NCI-H1092 (cell line): Measurements from ENCODE around the gene C4A.
"Not testable (repeated sequence)": the region's sequence is repeated elsewhere in the genome, so short reads cannot be mapped to it uniquely, and the experiment has no call there.

ENCODE experiments used
- DNase-seq: peaks from one replicate; lab custom pipeline; 2025; lab: John Stamatoyannopoulos, UW

The C4A gene

DNA sequence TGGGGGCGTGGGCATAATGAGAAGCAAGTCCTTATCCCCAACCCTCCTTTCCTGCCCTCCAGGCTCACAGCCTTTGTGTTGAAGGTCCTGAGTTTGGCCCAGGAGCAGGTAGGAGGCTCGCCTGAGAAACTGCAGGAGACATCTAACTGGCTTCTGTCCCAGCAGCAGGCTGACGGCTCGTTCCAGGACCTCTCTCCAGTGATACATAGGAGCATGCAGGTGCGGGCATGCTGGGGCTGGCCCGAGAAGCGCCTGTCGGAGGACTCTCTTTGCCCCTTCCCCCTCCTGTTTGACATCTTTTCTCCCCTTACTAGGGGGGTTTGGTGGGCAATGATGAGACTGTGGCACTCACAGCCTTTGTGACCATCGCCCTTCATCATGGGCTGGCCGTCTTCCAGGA is 46.8 kb downstream of the C4A start:
- not testable (repeated sequence) for DNase-seq

DNA sequence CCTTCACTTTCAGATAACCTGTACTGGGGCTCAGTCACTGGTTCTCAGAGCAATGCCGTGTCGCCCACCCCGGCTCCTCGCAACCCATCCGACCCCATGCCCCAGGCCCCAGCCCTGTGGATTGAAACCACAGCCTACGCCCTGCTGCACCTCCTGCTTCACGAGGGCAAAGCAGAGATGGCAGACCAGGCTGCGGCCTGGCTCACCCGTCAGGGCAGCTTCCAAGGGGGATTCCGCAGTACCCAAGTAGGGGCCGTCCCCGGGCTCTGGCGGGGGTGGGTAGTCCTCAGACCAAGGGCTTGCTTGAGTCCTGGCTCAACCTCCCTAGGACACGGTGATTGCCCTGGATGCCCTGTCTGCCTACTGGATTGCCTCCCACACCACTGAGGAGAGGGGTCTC is 47.7 kb downstream of the C4A start:
- DNase-seq = not testable (repeated sequence)

DNA sequence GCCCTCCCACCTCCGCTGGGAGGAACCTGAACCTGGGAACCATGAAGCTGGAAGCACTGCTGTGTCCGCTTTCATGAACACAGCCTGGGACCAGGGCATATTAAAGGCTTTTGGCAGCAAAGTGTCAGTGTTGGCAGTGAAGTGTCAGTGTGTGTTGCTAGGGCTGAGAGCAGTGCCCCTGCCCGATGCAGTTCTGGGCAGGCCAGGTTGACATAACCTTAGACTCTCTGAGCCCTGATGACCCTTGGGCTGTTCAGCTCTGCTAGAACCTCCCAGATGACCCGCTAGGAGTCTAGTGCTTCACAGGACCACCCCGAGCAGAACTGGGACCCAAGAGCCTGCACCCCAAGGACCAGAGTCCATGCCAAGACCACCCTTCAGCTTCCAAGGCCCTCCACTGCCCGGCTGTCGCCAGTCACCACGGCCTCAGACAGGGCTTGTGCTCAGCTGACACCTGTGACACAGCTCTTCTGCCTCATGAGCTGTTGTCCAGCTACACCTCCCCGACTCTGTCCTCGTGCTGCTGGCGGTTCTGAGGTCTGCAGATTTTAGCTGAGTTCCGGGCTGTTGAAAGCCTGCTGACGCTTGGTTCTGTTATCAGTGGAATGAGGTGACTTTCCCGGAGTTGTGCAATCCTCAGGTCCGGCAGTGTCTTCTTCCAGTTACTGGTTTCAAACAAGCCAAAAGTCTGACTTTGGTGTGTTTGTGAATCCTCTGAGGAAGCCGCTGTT is 53.6 kb downstream of the C4A start:
- DNase-seq = not testable (repeated sequence)

DNA sequence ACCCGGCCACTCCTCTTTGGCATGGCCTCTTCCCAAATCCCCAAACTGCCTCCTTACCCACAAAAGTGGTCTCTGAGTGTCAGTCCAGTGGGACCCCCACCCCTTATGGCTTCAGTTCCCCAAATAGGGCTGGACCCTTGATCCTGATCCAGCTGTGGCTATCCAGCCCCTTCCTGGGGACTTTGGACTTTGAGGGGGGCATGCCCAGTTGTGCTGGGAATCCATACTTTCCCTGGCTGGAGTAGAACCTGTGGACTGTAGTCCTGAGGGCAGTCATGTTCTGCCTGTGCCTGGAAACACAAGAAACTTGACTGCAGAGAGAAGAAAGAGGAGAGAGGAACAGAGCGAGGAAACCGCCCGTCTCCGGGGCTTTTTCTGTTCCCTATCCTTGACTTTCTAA is 55.3 kb downstream of the C4A start:
- DNase-seq = not testable (repeated sequence)

DNA sequence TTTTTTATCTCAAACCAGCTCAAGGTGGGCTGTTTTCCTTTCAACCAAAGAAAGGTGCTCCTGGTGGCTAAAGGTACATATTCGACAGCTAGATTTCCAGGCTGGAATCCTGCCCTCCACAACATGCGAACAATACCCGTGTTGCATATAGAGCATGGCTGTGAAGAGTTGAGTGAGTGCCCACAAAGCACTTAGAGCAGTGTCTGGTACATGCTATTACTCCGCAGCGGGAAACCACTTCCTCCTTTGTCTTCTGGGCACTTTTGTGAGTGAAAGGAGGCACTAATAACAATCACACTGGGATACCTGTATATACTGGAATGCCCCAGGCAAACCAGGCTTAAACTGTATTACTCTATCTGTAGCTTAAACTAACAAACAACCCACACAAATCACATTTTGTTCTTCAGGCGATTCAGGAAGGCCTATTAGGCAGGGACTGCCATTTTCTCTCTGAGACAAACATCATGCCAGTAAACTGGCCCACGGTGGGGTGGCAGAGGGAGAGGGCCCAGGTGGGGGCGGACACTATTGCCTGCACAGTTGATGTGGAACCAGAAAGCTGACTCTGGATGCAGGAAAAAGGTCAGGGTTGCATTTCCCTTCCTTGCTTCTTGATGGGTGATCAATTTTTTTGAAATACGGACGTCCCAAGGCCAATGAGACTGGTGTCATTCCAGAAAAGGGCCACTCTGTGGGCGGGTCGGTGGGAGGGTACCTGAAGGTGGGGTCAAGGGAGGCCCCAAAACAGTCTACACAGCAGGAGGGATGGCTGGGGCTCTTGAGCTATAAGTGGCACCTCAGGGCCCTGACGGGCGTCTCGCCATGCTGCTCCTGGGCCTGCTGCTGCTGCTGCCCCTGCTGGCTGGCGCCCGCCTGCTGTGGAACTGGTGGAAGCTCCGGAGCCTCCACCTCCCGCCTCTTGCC is 56.0 kb downstream of the C4A start, which contains the start of gene CYP21A2:
CYP21A2 (plus strand) TSS at position 818 of the 927 bp plus-strand sequence; CDS start at position 826, 8 bp downstream.
- DNase-seq = not testable (repeated sequence)

DNA sequence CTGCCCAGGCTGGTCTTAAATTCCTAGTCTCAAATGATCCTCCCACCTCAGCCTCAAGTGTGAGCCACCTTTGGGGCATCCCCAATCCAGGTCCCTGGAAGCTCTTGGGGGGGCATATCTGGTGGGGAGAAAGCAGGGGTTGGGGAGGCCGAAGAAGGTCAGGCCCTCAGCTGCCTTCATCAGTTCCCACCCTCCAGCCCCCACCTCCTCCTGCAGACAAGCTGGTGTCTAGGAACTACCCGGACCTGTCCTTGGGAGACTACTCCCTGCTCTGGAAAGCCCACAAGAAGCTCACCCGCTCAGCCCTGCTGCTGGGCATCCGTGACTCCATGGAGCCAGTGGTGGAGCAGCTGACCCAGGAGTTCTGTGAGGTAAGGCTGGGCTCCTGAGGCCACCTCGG is 57.0 kb downstream of the C4A start:
- not testable (repeated sequence) for DNase-seq

DNA sequence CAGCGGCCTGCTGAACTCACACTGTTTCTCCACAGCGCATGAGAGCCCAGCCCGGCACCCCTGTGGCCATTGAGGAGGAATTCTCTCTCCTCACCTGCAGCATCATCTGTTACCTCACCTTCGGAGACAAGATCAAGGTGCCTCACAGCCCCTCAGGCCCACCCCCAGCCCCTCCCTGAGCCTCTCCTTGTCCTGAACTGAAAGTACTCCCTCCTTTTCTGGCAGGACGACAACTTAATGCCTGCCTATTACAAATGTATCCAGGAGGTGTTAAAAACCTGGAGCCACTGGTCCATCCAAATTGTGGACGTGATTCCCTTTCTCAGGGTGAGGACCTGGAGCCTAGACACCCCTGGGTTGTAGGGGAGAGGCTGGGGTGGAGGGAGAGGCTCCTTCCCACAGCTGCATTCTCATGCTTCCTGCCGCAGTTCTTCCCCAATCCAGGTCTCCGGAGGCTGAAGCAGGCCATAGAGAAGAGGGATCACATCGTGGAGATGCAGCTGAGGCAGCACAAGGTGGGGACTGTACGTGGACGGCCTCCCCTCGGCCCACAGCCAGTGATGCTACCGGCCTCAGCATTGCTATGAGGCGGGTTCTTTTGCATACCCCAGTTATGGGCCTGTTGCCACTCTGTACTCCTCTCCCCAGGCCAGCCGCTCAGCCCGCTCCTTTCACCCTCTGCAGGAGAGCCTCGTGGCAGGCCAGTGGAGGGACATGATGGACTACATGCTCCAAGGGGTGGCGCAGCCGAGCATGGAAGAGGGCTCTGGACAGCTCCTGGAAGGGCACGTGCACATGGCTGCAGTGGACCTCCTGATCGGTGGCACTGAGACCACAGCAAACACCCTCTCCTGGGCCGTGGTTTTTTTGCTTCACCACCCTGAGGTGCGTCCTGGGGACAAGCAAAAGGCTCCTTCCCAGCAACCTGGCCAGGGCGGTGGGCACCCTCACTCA is 57.7 kb downstream of the C4A start:
- not testable (repeated sequence) for DNase-seq

DNA sequence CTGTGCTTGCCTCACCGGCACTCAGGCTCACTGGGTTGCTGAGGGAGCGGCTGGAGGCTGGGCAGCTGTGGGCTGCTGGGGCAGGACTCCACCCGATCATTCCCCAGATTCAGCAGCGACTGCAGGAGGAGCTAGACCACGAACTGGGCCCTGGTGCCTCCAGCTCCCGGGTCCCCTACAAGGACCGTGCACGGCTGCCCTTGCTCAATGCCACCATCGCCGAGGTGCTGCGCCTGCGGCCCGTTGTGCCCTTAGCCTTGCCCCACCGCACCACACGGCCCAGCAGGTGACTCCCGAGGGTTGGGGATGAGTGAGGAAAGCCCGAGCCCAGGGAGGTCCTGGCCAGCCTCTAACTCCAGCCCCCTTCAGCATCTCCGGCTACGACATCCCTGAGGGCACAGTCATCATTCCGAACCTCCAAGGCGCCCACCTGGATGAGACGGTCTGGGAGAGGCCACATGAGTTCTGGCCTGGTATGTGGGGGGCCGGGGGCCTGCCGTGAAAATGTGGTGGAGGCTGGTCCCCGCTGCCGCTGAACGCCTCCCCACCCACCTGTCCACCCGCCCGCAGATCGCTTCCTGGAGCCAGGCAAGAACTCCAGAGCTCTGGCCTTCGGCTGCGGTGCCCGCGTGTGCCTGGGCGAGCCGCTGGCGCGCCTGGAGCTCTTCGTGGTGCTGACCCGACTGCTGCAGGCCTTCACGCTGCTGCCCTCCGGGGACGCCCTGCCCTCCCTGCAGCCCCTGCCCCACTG is 58.6 kb downstream of the C4A start:
- not testable (repeated sequence) for DNase-seq

DNA sequence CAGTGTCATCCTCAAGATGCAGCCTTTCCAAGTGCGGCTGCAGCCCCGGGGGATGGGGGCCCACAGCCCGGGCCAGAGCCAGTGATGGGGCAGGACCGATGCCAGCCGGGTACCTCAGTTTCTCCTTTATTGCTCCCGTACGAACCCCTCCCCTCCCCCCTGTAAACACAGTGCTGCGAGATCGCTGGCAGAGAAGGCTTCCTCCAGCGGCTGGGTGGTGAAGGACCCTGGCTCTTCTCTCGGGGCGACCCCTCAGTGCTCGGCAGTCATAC is 59.1 kb downstream of the C4A start:
- DNase-seq = not testable (repeated sequence)

DNA sequence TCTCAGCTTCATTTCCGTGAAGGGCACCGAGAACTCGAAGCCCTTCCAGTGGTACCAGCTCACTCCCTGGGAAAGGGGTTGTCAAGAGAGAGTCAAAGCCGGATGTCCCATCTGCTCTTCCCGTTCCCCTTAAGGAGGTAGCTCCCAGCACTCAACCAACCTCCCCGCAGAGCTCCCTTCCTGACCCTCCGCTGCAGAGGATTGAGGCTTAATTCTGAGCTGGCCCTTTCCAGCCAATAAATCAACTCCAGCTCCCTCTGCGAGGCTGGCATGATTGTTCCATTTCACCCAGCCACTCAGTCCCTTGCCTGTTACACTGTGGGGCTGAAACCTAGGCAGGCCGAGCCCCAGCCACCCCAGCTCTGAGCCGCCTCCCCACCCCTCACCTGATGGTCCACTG is 59.5 kb downstream of the C4A start:
- DNase-seq = not testable (repeated sequence)

DNA sequence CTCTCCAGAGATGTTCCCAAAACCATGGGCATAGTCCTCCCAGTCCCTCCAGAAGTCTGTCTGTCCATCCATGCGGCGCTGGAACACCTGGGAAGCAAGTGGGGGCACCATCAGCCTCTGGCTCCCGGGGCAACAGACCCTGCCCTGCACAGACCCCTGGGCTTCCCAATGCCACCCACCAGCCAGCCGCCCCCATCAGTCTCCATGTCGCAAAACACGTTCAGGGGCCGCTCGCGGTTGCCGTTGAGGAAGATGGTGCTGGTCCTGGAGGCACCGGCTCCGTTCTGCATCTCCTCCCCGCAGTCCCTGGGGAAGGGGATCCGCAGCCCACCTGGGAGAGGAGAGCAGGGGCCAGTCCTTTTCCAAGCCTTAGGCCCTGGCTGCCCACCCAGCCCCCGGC is 60.4 kb downstream of the C4A start:
- DNase-seq = not testable (repeated sequence)

DNA sequence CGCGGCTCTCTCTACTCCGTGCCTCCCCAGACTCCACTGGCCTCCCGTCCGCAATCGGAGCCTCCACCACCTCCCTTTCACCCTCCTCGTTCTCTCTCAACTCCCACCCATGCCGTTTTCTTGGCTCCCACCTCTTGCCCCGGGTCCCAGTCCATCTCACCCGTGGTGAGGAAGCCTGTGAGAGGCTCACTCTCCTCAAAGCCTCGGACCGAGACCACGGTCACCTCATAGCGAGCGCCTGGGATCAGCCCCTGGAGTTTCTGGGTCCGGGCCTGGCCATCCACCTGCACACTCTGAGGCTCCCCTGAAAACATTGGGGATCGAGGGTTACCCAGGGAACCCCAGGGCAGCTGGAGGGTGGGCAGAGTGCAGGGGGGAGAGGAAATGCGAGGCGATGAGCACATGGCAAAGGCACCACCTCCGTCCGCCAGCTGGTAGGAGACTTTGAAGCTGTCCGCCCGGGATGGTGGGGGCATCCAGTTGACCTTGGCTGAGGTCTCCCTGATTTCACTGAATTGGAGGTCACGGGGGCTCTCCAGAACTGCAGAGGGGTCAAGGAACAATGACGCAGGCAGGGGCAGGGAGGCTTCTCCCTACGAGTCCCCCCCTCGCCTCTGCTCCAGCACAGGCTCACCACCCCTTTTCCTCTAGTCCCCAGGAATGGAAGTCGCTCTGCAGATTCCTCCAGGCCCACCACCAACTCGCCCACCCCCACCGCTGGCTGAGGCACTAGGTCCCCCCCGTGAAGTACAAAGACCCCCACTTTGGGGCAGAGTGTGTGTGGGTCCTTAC is 61.9 kb downstream of the C4A start:
- DNase-seq = not testable (repeated sequence)

DNA sequence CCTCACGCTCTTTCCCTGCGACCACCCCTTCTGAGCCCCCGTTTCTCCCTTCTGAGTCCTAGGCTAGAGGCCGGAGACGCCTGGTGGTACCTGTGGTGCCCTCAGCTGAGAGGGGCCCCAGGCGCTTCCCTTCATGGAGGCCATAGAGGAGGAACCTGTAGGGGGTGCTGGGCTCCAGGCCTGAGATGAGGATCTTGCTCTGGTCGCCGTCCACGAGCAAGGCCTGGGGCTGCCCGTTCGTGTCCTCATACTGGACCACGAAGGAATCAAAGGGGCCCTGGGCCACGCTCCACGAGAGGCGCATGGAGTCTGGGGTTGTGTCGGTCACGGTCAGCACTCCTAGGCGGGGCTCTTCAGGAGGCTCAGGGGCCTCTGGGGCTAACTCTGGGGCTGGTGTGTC is 63.1 kb downstream of the C4A start:
- not testable (repeated sequence) for DNase-seq

DNA sequence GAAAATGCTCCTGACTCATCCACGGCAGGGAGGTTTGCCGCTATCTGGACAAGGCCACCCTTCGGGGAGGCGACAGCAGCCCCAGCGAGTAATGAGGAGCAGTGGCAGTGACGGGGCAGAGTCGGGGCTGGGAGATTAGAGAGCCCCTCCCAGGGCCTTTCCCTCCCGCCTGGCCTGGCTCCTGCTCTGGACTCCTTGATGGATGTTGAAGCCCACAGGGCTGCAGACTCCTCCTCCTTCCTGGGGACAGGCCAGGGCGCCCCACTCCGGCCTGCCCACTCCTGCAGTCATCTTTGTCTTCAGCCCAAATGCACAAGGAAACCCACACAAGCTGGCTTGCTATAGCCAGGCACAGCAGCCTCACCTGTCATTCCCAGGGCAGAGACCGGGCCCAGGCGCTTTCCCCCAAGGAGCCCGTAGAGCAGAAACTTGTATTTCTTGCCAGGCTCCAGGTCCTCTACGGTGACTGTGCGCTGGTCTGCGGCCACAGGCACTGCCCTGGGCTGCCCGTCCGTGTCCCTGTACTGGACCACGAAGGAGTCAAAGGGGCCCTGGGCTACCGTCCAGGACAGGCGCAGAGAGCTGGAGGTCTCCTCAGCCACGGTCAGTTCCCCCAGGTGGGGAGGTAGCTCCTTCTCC is 64.1 kb downstream of the C4A start:
- DNase-seq = no peak

DNA sequence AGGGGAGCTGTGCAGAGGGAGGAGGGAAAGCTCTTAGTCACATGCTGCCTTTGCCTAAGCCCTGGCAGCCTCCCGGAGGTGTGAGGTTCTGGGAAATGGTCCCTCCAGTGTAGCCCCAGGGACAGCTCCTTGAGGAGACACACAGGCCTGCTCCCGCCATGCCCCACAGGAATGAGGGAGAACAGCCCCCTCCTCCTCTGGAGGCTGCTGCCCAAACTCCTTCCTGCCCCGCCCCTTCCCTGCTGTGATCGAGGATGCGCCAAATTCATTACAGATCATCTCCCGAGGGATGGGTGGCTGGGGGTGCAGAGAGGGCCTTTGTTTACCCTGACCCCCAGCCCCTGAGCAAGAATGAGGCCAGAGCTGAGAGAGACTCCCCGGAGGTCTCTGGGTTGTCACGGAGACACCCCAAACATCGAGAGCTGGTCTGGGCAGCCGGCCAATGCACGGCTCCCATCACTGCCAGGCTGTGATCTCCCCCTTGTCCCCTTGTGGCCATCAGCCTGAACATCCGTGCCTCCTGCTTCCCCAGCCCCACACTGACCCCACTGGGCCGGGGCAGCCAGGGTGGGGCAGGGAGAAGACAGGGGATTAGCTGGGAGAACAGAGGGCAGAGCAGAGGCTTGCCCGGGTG is 64.7 kb downstream of the C4A start:
- DNase-seq = peak; percentile 16

DNA sequence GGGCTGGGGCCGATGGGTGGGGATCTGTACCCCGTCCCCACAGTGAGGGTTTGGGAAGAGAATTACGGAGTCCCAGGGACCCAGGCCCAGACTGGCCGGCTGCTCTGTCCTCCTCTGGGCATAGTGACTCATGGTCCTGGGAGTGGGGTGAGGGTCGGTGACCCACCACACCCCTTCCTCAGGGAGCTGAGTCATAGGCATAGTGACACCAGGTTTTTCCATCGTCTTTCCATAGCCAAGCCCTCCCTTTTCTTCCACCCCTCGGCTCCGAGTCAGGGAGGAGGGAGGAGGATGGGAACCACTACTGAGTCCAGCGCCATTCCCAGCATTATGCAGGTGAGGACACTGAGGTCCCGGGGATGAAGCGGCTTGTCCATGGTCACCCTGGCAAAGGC is 65.2 kb downstream of the C4A start:
- no peak for DNase-seq

DNA sequence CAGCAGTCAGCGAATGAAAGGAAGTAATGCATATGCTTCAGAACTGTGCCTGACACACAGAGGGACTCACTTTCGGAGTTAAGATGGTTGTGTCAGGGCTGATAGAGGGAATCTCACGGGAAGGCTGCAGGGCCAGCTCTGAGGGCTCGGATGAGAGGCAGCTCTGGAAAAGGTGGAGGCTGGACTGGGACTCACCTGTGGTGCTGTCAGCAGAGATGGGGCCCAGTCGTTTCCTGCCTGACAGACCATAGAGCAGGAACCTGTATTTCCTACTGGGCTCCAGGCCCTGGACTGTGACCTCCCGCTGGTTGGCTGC is 65.6 kb downstream of the C4A start:
- DNase-seq = no peak

DNA sequence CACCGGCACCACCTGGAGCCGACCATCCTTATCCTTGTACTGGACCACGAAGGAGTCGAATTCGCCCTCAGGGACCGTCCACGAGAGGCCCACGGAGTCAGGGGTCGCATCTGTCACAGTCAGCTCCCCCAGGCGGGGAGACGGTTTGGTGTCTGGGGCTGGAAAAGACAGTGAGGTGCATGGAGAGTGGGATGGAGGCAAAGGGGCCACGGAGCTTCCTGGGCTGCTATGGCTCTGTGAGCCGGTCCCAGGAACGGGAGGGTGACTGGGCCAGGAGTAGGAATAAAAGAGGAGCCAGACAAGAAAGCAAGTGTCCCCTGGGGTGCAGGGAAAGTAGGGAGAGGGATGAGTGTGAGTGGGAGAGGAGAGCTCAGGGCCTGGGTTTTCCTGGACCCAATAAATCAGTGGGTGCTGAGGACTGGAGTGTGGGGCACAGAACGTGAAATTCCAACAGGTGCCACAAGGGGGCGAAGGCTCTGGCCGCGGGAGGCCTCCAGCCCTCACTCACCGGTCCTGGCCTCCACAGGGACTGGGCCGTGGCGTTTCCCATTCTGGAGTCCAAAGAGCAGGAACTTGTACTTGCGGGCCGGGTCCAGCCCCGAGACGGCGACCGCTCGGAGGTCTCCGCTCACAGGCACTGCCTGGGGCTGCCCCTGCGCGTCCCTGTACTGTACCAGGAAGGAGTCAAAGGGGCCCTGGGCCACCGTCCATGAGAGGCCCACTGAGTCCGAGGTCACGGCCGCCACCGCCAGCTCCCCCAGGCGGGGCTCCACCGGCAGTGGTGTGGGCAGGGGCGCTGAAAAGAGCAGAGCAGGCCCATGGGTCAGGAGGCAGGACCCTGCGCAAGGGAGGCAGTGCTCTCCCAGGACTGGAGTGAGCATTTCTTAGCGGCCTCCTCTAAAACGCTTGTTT is 66.3 kb downstream of the C4A start:
- peak; percentile 1 for DNase-seq

DNA sequence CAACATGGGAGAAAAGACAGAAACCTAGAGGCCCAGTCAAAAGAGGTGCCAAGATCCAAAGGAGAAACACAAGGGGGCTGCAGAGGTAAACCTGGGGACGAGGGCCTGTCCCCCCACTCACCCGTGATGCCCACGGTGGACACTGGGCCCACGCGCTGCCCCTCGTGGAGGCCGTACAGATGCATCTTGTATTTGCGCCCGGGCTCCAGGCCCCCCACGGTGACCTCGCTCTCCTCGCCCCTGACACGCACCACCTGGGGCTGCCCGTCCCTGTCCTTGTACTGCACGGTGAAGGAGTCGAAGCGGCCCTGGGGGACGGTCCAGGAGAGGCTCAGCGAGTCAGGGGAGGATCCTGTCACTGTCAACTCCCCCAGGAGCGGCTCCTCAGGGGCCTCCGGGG is 67.3 kb downstream of the C4A start:
- DNase-seq = not testable (repeated sequence)
